Measurements from ENCODE around the gene CRLF1.

DNA sequence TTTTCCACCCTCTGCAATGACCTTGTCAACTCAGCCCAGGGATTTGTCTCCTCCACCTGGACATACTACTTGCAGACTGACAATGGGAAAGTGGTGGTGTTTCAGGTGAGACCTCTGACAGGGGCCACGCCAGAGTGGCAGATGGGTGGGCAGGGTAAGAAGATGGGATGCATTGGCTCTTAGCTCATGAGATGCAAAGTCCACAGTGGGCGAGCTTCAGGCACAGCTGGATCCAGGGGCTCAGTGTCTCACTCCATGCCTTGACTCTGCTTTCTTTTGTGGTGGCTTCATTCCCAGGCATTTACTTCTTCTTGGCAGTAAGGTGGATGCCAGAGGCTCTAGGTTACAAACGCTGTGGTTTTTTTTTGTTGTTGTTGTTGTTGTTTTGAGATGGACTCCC is 9.4 kb upstream of the CRLF1 start:
- TF ChIP-seq, protein P1, sequence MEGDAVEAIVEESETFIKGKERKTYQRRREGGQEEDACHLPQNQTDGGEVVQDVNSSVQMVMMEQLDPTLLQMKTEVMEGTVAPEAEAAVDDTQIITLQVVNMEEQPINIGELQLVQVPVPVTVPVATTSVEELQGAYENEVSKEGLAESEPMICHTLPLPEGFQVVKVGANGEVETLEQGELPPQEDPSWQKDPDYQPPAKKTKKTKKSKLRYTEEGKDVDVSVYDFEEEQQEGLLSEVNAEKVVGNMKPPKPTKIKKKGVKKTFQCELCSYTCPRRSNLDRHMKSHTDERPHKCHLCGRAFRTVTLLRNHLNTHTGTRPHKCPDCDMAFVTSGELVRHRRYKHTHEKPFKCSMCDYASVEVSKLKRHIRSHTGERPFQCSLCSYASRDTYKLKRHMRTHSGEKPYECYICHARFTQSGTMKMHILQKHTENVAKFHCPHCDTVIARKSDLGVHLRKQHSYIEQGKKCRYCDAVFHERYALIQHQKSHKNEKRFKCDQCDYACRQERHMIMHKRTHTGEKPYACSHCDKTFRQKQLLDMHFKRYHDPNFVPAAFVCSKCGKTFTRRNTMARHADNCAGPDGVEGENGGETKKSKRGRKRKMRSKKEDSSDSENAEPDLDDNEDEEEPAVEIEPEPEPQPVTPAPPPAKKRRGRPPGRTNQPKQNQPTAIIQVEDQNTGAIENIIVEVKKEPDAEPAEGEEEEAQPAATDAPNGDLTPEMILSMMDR (conservative IDR thresholded peaks at IDR 0.05; ENCODE audit: low read depth in 2 of 2), result no peak
- TF ChIP-seq JUNB (IDR thresholded peaks at IDR 0.05; ENCODE audit: unreplicated experiment) (no peak), EZH2 (IDR thresholded peaks at IDR 0.05; ENCODE audit: low read depth, unreplicated experiment) (no peak), EZH2phosphoT487 (IDR thresholded peaks at IDR 0.05; ENCODE audit: unreplicated experiment) (no peak), POLR2AphosphoS5 (IDR thresholded peaks at IDR 0.05; ENCODE audit: low read depth) (no peak), NANOG (IDR thresholded peaks at IDR 0.05; ENCODE audit: borderline replicate concordance) (no peak)
- TF ChIP-seq, protein P2, sequence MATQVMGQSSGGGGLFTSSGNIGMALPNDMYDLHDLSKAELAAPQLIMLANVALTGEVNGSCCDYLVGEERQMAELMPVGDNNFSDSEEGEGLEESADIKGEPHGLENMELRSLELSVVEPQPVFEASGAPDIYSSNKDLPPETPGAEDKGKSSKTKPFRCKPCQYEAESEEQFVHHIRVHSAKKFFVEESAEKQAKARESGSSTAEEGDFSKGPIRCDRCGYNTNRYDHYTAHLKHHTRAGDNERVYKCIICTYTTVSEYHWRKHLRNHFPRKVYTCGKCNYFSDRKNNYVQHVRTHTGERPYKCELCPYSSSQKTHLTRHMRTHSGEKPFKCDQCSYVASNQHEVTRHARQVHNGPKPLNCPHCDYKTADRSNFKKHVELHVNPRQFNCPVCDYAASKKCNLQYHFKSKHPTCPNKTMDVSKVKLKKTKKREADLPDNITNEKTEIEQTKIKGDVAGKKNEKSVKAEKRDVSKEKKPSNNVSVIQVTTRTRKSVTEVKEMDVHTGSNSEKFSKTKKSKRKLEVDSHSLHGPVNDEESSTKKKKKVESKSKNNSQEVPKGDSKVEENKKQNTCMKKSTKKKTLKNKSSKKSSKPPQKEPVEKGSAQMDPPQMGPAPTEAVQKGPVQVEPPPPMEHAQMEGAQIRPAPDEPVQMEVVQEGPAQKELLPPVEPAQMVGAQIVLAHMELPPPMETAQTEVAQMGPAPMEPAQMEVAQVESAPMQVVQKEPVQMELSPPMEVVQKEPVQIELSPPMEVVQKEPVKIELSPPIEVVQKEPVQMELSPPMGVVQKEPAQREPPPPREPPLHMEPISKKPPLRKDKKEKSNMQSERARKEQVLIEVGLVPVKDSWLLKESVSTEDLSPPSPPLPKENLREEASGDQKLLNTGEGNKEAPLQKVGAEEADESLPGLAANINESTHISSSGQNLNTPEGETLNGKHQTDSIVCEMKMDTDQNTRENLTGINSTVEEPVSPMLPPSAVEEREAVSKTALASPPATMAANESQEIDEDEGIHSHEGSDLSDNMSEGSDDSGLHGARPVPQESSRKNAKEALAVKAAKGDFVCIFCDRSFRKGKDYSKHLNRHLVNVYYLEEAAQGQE (IDR thresholded peaks at IDR 0.05; ENCODE audit: unreplicated experiment), result no peak
- TF ChIP-seq, protein P3, sequence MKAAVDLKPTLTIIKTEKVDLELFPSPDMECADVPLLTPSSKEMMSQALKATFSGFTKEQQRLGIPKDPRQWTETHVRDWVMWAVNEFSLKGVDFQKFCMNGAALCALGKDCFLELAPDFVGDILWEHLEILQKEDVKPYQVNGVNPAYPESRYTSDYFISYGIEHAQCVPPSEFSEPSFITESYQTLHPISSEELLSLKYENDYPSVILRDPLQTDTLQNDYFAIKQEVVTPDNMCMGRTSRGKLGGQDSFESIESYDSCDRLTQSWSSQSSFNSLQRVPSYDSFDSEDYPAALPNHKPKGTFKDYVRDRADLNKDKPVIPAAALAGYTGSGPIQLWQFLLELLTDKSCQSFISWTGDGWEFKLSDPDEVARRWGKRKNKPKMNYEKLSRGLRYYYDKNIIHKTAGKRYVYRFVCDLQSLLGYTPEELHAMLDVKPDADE (IDR thresholded peaks at IDR 0.05), result no peak
